Esophagus squamous epithelium (tissue), 5 donors: ENCODE data around the gene GABRR1. TPM values are rescaled to one million over a fixed set of nuclear protein-coding genes. Genes with fewer than 3 reads are reported as not detected.

Experiments used
- DNase-seq: peaks from one replicate; lab custom pipeline; 2025; lab: John Stamatoyannopoulos, UW
- H3K27ac ChIP-seq, 4 donors: fragments of 200-600 bp; sonication (generic); one replicate each; pipeline ENCODE4 v1.5.1; 2016 to 2019; ENCODE audit warnings: mild to moderate bottlenecking in 1 of 4
- H3K27me3 ChIP-seq, 4 donors: fragments of 200-600 bp; sonication (generic); 1 replicate in 3 of 4; 2 replicates in 1 of 4; pipeline versions ENCODE4 v1.5.1 to v1.6.0; 2017 to 2021; ENCODE audit warnings: antibody characterized with exemption in 1 of 4
- H3K36me3 ChIP-seq, 3 donors: fragments of 200-600 bp; sonication (generic); one replicate each; pipeline ENCODE4 v1.5.1; 2016 to 2019
- H3K4me1 ChIP-seq, 3 donors: fragments of 200-600 bp; sonication (generic); one replicate each; pipeline ENCODE4 v1.5.1; 2017 to 2019
- H3K4me3 ChIP-seq, 4 donors: fragments of 200-600 bp; sonication (generic); 1 replicate in 3 of 4; 2 replicates in 1 of 4; pipeline ENCODE4 v1.5.1; 2016 to 2019; ENCODE audit warnings: mild to moderate bottlenecking in 2 of 4, moderate library complexity in 1 of 4
- H3K9me3 ChIP-seq, 3 donors: fragments of 200-600 bp; sonication (generic); one replicate each; pipeline ENCODE4 v1.5.1; 2016 to 2019
- POLR2A ChIP-seq, 4 donors: fragments of 450-650 bp; IDR thresholded peaks; one replicate each; pipeline ENCODE4 v1.6.1; 2017; ENCODE audit warnings: antibody characterized with exemption in 4 of 4, mild to moderate bottlenecking in 4 of 4, moderate library complexity in 3 of 4
- WGBS, 2 donors: methylation state at CpG; one replicate each; pipeline ENCODE4 v1.1.5; 2018; 5-methylcytosine and 5-hydroxymethylcytosine counted together
- intact Hi-C: fragments of 100-400 bp; cut with DNase I; formaldehyde crosslinking; loops from one replicate; pipeline ENCODE4 v1.15.0; 2022
- total RNA-seq, 4 donors: library from RNA; depleted of rRNA; stranded (reverse); fragments of >200 nt; gene quantifications; one replicate each; pipeline ENCODE4 v1.1.0, GENCODE V29; 2016
- TF ChIP-seq, protein P1 (sequence below), 6 experiments: fragments of 450-650 bp in 4 of 6; fragments of 200-600 bp in 2 of 6; sonication (generic) in 2 of 6; IDR thresholded peaks; one replicate each; pipeline ENCODE4 v1.5.1; 2016 to 2019; ENCODE audit warnings: antibody characterized with exemption in 6 of 6, mild to moderate bottlenecking in 4 of 6, moderate library complexity in 4 of 6
- donor health status: DM: yes; HTN: yes; CAD: no.

Gene GABRR1
- total RNA-seq, 4 donors from 2014 or later, result 1.5 TPM; not detected in 3

DNA sequence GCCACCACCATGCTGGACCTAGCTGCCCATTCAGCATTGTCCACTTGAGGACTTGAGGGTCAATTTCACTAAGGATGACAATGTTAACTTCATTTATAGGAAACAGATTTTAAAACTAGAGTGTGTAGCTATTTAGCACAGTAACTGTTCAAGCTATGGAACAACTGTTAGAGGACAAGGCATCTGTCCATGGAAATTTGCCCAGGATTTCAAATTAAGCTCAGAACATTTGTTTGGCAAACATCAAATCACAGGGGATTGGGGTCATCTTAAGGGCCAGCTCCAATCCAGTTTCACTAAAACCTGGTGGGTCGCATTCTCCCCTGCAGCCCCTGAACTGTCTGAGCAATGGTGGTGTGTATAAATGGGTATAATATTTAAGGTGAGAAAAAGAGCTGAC is 36.2 kb downstream of the GABRR1 start:
- TF ChIP-seq POLR2A (IDR thresholded peaks at IDR 0.05), result no peak
- TF ChIP-seq, protein P1, sequence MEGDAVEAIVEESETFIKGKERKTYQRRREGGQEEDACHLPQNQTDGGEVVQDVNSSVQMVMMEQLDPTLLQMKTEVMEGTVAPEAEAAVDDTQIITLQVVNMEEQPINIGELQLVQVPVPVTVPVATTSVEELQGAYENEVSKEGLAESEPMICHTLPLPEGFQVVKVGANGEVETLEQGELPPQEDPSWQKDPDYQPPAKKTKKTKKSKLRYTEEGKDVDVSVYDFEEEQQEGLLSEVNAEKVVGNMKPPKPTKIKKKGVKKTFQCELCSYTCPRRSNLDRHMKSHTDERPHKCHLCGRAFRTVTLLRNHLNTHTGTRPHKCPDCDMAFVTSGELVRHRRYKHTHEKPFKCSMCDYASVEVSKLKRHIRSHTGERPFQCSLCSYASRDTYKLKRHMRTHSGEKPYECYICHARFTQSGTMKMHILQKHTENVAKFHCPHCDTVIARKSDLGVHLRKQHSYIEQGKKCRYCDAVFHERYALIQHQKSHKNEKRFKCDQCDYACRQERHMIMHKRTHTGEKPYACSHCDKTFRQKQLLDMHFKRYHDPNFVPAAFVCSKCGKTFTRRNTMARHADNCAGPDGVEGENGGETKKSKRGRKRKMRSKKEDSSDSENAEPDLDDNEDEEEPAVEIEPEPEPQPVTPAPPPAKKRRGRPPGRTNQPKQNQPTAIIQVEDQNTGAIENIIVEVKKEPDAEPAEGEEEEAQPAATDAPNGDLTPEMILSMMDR (IDR thresholded peaks at IDR 0.05), result no peak
- Histone ChIP-seq H3K36me3 (no peaks in the 10 kb centered on the region), H3K4me1 (no peaks in the 10 kb centered on the region), H3K27me3 (no peaks in the 10 kb centered on the region), H3K27ac (no peak overlapping the region), H3K4me3 (no peak overlapping the region), H3K9me3 (no peaks in the 10 kb centered on the region)
- intact Hi-C loops, result no loop called here
- no peak for DNase-seq
- WGBS, 2 donors, result 62 to 90% methylated on average over 1 of the region's 1 CpG

DNA sequence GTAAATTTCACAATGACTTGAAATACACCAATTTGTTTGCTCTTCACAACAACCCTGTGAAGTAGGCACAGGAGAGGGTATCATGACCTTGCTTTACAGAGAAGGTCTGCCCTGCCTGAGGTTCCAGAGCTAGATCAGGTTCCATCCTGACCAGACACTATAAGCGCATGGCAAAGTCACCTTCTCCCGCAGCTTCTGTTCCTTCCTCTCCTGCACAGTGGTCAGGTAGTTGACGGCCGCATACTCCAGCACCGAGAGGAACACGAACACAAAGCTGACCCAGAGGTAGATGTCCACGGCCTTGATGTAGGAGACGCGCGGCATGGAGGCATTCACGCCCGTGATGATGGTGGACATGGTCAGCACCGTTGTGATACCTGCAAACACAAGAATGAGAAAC is 37.0 kb downstream of the GABRR1 start:
- no peaks in the 10 kb centered on the region for H3K9me3 ChIP-seq
- H3K27ac ChIP-seq, result no peak overlapping the region
- no peaks in the 10 kb centered on the region for H3K36me3 ChIP-seq
- H3K4me3 ChIP-seq, result no peak overlapping the region
- WGBS, 2 donors, result 93 to 94% methylated on average over 10 to 13 of the region's 13 CpGs
- TF ChIP-seq, protein P1 (IDR thresholded peaks at IDR 0.05), result no peak
- TF ChIP-seq POLR2A (IDR thresholded peaks at IDR 0.05), result no peak
- no peaks in the 10 kb centered on the region for H3K27me3 ChIP-seq
- no peak for DNase-seq
- intact Hi-C loops, result no loop called here
- no peaks in the 10 kb centered on the region for H3K4me1 ChIP-seq

DNA sequence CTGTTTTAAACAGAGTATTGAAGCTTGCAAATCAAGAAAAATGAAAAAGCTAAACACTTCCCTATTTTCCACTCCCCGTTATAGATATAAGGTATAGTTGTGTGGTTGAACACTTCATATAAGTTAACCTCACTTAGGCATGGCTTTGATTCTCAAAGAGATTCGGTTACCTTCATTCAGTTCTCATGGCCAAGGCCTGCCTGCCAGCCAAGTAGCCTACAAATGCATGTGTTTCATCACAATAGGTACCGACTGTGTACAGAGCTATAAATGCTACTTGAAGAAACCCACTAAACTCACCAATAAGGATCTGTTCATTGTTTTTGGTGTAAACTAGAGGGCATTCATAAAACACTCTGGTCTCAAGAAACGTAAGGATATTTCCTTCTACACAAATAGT is 43.5 kb downstream of the GABRR1 start:
- Histone ChIP-seq H3K36me3 (no peaks in the 10 kb centered on the region), H3K27me3 (no peaks in the 10 kb centered on the region), H3K4me3 (no peak overlapping the region), H3K27ac (no peak overlapping the region), H3K4me1 (peaks cover 0 to 18% (median 5%) of the 10 kb centered on the region in 3 donors), H3K9me3 (no peaks in the 10 kb centered on the region)
- WGBS, 2 donors, result 86 to 90% methylated on average over 4 of the region's 4 CpGs
- DNase-seq, result no peak
- intact Hi-C loops, result no loop called here
- TF ChIP-seq, protein P1 (IDR thresholded peaks at IDR 0.05), result no peak
- no peak for TF ChIP-seq POLR2A (IDR thresholded peaks at IDR 0.05)

DNA sequence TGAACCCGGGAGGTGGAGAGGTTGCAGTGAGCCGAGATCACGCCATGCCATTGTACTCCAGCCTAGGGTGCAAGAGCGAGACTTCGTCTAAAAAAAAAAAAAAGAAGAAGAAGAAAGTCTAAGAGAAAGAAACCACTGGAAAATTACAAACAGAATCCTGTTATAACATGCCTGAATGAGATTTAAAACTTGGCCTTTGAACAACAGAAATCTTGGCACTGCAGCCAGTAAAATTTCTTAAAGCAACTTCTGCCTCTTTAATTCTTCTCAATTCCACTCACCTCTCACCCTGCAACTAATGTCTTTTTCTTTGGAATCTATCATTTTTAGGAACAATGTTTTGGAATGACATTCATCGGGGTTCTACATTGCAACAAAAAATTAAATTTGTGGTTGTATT is 45.0 kb downstream of the GABRR1 start:
- Histone ChIP-seq H3K4me3 (no peak overlapping the region), H3K36me3 (no peaks in the 10 kb centered on the region), H3K27ac (no peak overlapping the region), H3K27me3 (no peaks in the 10 kb centered on the region), H3K9me3 (no peaks in the 10 kb centered on the region), H3K4me1 (peaks cover 0 to 18% (median 5%) of the 10 kb centered on the region in 3 donors)
- intact Hi-C loops, result no loop called here
- TF ChIP-seq, protein P1 (IDR thresholded peaks at IDR 0.05), result no peak
- no peak for TF ChIP-seq POLR2A (IDR thresholded peaks at IDR 0.05)
- no peak for DNase-seq
- 24 to 42% methylated on average over 6 of the region's 6 CpGs for WGBS, 2 donors

DNA sequence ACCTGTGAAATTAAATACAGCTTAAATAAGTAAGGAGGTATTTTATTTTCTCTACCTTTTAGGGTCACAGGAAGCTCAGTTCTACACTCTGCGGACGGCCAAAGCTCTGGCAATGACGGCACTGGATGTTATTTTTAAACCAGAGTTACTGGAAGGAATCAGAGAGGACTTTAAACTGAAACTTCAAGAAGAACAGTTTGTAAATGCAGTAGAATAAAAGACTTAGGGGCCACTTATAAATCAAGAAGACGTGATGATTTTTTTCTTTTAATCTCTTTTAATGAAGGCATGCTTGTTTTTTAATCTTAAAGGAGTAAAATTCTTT is 55.1 kb downstream of the GABRR1 start:
- Histone ChIP-seq H3K4me1 (no peaks in the 10 kb centered on the region), H3K36me3 (peaks cover 0 to 80% (median 0%) of the 10 kb centered on the region in 3 donors), H3K4me3 (no peak overlapping the region), H3K27me3 (no peaks in the 10 kb centered on the region), H3K9me3 (no peaks in the 10 kb centered on the region), H3K27ac (peak overlapping the region in 3 of 4 donors; percentile 59 to 75 (median 73))
- WGBS, 2 donors, result 68 to 83% methylated on average over 4 of the region's 4 CpGs
- intact Hi-C loops, result no loop called here
- TF ChIP-seq, protein P1 (IDR thresholded peaks at IDR 0.05), result no peak
- TF ChIP-seq POLR2A (IDR thresholded peaks at IDR 0.05), result no peak
- DNase-seq, result no peak
